Endothelial cell of hepatic sinusoid (primary cell): ENCODE results near the gene FAM110A.

Experiments used
- in situ Hi-C: cut with HindIII; loops from 2 replicates; pipeline ENCODE4 v1.10.0; 2017; ENCODE audit warnings: low sequenced_read_pairs

Gene FAM110A

GRCh38 chr20:869606-870005 is 36.1 kb downstream of the FAM110A start:
- in situ Hi-C loops: no loop called here

DNA sequence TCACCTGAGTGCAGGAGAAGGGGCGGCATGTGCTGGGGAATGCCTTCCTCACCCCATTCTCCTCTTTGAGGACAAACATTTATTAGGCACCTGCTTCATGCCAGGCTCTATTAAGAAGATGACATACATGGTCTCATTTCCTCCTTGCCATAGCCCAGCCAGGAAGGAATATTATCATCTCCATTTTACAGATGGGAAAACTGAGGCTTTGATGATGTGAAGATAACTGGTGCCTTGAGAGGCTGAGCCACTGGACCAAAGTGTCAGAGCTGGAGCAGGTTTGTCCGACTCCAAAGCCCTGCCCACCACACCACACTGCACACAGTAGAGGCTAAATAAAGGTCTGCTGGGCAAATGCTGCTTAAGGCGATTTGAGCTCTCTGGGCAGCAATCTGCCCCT is 37.2 kb downstream of the FAM110A start:
- in situ Hi-C loops: no loop called here

GRCh38 chr20:871436-871835 is 37.9 kb downstream of the FAM110A start:
- in situ Hi-C loops: no loop called here

DNA sequence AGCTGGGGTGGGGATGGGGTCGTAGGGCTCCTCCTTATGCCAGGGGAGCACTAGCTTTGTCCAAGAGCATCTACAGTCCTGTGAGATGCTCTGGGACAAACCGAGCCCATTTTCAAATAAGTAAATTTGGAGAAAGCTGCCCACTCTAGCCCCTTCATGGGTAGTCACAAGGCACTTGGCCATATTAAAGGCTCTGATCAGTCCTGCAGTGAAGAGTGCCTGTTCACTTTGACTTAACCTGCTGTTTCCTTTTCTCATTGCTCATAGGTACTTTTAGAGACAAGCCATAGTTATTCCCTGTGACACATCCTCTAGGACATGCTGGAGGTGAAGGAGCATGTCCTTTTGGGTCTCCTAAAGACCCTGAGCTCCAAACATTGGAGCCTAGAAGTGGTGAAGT is 38.4 kb downstream of the FAM110A start:
- in situ Hi-C loops: no loop called here

DNA sequence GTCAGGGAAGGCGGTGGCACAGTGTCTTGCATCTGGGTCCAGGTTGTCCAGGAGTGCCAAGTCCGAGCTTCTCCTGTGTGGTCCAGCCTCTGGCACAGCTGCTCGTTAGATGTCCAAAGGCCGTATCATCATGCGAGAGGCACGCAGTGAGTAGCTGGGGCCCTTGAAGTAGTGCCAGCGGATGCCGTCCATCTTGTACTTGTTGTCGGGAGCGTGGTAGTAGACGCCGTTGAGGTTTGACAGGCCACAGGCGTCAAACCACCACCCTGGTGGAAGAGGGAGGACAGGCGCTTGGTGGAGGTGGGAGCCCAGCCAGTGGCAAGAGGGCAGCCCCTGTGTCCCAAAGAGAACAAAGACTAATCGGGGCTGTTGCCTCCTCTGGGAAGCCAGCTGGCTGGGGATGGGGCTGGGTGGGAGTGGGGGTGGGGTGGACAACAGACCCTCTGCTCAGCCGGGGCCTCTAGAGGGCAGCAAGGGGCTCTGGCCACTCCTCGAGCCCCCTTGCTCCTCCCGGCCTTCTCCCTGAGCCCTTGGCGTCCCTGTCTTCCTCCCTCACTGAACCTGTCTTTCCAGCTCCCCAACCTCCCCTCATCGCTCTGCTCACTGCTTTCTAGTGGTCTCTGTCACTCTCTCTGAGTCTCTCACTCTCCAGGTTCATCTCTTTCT is 39.5 kb downstream of the FAM110A start:
- in situ Hi-C loops: no loop called here

DNA sequence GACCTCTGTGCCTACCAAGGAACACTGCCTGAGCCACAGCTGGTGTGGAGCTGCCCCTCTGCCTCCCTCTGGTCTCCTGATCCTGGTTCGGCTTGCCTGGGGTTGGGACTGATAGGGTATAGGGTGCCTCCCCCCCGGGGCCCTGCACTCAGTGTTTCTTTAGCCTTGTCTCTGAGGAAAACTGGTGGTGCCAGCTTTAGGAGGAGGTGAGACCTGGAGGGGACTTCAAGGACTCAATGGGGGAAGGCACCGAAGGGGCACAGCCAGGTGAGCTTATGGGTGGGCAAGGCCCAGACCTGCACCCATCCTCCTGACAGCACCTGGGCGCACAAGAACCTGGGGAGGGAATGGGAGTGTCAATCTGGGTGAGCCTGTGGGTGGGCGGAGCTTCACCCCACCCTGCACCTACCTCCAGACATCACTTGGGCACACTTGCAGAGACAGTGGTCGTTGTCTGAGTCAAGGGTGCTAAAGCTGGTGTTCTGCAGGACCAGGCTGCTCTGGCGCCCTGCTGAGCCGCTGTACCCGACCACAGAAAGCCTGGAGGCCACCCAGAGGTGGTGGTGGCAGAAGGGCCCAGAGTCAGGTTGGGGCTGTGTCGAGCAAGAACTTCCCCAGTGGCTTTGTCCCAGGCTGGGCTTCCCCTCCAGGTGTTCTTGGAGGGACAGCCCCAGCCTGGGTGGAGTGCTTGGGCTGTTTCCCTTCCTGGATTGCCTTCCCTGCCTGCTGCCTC is 40.5 kb downstream of the FAM110A start:
- in situ Hi-C loops: no loop called here

DNA sequence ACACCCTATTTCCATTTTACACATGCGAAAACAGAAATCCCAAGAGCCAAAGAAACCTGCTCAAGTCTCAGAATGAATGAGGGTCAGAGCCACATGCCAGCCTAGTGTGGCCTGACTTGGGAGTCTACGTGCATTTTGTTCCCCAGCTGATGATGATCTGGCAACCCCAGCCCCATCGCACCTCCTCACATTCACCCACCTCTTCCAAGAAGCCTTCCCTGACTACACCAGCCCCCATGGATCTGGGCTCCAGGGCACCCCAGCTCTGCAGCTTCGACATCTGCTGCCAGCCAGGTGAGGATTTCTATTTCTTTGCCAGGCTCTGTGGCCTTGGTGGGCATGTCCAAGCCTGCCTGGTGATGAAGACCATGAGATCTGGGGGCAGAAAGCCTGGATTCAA is 41.6 kb downstream of the FAM110A start:
- in situ Hi-C loops: no loop called here

DNA sequence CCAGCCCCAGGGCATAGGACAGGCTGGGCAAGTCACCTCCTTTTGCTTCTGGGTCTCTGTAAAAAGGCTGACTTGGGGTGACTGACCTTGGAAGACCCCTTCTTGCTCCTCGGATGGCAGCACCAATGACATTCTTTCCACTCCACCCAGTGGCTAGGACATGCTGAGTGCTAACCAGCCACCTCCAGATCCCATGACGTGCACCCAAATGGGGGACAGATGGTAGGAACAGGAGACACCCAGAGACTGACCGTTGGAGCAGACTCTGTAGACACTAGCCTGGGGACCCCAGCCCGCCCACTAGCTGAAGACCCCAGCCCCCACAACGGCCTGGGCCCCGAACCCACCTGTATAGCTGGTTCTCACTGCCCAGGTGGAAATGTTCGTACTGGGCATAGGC is 44.3 kb downstream of the FAM110A start:
- in situ Hi-C loops: no loop called here

- in situ Hi-C loops: no loop called here
These were observed 45.2 kb downstream of the FAM110A start for GRCh38 chr20:878511-879307.

DNA sequence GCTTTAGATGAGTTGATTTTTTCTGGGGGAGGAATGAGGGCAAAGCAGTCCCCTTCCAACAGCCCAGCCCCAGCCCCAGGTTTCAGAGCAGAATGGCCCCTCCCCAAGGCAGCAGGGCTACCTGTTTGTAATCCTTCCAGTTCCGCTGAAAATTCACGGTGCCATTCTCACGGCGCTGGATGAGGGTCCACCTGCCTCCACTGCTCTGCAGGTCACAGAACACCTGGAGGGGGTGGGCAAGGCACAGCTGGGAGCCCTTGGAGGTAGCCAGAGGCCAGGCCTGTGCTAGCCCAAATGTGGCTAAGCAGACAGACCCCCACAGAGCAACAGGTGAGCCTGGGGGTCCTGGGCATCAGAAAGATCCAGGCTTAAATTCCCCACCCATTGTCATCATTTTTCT is 46.1 kb downstream of the FAM110A start:
- in situ Hi-C loops: no loop called here

GRCh38 chr20:881051-881782 is 47.7 kb downstream of the FAM110A start:
- in situ Hi-C loops: no loop called here

DNA sequence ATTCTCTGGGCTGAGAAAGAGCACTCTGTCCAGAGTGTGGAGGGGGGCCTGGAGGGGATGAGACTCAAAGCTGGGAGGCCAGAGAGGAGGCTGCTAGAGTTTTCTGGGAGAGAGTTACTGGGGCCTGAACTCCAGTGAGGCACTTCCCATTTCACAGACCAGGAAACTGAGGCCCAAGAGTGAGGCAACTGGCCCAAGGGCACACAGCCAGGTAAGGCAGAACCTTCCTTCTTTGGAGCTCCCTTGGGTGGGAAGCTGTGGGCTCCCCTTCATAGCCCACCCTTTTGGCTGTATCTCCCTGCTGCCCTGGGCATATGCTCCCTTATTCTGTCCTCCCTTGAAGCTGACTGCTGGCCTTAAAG is 48.2 kb downstream of the FAM110A start:
- in situ Hi-C loops: no loop called here

DNA sequence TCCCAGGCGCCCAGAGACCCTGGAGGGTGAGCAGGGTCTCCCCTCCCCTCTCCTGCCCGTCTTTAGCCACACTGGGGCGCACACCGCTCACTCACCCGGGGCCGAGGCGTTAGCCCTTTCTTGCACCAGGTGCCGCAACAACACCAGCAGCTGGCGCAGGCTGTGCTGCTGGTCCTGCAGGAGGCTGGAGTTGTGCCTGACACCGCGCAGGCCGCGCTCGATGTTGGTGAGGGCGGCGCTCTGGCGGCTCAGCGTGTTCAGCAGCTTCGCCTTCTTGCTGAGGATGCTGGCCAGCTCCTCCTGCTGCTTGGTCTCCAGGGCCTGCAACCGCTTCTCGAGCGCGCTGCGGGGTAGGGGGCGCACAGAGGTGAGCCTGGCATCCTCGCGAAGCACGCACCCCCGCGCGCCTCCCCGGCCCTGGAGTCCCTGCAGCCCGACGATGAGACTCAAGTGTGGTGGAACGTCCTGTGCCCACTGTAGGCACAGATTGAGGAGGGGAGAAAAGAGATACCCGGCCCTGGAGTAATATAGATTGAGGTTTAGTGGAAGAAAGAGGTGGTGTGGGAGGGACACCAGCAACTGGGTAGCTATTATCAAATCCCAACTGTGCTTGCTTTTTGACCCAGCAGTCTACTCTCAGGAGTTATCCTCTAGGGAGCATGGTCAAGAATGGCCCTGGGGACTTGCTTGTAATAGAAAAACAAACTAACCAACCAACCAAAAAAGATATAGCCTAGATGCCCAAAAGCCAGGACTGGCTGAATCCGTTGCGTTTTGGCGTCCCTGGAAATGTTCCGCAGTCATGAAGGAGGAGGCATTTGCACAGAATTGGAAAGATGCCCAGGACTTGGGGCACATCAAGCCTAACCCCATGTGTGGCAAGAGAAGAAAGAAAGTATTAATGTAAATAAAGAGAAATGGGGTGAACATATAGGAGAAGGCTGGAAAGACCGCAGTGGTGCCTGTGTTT is 51.8 kb downstream of the FAM110A start:
- in situ Hi-C loops: no loop called here

DNA sequence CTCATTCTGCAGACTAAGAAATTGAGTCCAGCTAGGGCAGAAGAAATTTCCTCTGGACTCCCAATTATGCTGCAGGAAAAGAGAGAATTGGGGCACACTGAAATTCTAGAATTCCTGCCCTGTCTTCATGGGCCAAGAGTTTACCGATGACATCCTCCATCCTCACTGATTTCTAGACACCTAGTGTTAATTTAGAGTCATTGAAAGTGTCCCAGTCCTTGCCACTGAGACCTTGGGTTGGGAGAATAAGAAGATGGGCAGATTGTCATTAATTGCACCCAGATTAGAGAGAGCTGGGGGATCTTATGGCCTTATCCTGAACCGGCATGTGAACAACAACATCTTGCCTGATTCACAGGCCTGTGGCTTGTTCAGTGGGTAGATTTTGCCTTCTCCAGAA is 53.6 kb downstream of the FAM110A start:
- in situ Hi-C loops: no loop called here

DNA sequence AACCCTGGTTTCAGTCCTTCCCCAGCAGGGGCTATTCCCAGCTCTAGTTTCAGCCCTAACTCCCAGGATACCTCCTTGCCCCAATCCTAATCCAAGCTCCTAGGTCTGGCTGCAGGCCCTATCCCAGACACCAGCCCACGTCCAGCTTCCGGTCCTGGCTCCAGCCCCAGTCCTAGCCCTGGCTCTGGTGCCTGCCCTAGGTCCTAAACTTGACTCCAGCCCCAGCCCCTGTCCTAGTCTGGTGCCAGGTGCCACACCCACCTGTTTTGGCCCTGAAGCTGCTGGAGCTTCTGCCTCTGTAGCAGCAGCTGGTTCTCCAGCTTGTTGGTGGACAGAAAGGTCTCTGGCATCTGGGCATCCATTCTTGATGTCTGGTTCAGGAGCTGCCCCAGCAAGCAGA is 54.5 kb downstream of the FAM110A start:
- in situ Hi-C loops: no loop called here

- in situ Hi-C loops: no loop called here
These were observed 55.6 kb downstream of the FAM110A start for GRCh38 chr20:889106-889505.

- in situ Hi-C loops: loop anchor here (5.0 kb wide), 1 partner anchor 48 kb away; no protein-coding TSS in a partner anchor
These were observed 56.5 kb downstream of the FAM110A start for GRCh38 chr20:889932-890463.

DNA sequence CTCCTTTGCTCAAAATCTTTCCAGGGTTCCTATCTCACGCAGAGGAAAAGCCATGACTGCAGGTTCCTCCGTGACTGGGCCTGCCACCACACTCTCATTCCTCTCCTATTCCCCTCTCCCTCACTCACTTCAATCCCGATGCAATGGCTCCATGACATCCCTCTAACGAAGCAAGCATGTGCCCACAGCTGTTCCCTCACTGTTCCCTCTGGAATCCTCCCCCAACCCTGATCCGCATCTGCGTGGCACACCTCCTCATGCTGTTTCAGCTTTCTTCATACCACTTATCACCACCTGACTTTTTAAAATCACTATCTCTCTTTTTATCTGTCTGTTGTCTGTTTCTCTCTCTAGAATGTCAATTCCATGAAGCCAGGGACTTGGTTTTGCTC is 57.1 kb downstream of the FAM110A start:
- in situ Hi-C loops: loop anchor here (5.0 kb wide), 1 partner anchor 48 kb away; no protein-coding TSS in a partner anchor

GRCh38 chr20:891058-891705 is 57.7 kb downstream of the FAM110A start:
- in situ Hi-C loops: loop anchor here (5.0 kb wide), 1 partner anchor 49 kb away; no protein-coding TSS in a partner anchor
